GM19468 (cell line): ENCODE results near the gene TPRG1.

Experiments used
- ATAC-seq: cut with Tn5 transposase; IDR thresholded peaks from one replicate; pipeline ENCODE4 v1.9.1; 2021; ENCODE audit warnings: mild to moderate bottlenecking, moderate library complexity, moderate number of reproducible peaks; ENCODE audit not compliant: unreplicated experiment; ENCODE audit errors: extremely low read depth

Gene TPRG1

DNA sequence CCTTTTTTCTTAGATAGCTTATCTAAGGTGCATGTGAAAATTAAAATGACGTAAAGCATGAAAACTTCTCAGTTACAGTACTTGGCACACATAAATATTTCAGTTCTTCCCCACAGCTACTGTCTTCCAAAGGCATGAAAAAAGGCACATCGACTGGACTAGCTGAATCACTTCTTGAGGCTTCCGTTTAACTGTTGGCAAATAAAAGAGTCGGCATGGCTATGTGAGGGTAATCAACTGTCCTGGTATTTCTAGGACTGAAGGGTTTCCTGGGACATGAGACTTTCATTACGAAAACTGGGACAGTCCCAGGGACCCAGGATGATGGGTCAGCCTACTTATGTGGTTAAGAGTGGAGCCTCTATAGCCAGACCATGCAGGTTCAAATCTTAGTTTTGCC is 168.2 kb downstream of the TPRG1 start:
- ATAC-seq: no peak

DNA sequence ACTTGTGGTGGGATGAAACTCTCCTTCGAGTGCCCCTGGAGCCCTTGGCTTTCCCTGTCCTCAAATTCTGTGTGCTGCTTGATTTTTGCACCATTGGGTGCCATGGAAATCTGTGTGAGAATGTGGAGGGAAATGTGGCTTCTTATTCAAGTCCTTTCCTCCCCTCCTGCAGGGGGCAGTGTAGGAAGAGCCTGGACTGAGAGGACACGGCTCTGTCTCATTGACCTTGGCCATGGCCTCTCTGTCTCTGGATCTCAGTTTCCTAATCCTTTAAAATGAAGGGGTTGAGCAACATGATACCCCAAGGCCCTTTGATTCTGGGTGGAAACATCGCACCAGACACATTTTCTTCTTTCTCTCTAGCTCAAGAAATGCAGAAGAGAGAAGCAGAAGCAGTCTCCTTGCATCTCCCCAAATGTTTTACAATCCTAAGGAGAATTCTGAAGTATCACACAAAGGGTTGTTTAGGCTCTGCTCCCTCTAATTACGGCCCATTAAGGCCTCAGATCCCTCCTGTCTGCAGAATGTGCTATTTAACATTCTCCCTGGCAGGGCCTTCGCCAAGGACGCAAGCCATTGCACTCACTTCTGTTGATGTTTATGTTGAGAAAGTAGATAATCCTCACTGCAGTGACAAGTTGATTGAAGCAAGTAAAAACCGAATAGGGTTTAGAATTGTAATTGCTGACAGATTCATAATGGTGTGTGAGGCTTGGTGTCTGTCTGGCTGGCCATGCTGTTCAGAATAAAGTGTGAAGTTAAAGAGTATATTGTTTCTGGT is 169.1 kb downstream of the TPRG1 start:
- ATAC-seq: no peak

DNA sequence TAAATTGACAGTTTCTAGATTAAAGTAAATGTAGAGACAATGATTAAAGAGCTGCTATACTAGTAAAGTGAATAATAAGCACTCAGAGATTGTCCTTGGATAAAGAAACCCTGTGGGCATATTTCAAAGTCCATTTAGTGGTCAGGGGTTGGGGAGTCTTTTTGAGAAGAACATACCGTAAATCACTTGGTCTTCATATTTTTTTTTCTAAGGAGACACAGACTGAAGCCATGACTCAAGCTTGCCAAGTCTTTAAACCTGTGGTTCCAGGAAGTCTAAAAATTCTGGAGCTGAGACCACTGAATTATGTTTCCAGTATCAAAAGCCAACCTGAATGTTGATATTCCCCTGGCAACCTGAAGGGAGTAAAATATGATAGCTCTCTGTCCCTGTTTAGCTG is 171.0 kb downstream of the TPRG1 start:
- no peak for ATAC-seq

DNA sequence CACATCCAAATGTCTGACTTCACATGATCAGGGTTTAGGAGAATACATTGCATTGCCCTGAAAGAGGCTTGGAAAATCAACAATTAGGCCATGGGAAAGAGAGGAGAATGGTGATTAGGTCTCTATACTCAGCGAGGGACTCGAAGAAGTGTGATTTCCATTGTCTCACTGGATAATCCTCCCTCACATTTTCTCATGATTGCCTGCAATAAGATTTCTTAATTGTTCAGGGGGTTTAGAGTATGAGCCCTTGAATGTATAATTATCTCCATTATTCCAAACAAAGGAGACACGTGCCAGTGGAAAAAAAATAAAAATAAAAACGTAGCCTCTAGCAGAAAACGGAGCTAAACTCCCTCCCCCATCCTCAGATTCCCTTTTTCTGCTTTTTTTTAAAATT is 173.2 kb downstream of the TPRG1 start:
- no peak for ATAC-seq

DNA sequence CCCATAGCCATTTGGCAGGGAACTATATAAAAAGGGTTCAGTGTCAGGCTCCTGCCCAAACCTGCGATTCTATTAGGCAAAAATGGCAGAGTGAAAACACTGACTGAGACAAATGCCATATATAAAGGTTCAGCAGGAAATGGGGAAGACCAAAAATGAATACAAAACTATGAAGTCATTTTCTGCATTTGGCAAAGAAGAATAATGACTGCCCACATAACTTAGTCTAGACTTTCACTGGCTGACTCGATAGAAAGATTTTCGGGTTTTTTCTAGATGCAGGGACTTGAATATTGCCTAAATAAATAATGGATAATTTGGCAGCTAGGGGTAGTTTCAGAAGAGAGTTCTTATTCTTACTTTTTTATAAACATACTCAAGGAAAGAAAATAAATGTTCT is 178.0 kb downstream of the TPRG1 start:
- no peak for ATAC-seq

DNA sequence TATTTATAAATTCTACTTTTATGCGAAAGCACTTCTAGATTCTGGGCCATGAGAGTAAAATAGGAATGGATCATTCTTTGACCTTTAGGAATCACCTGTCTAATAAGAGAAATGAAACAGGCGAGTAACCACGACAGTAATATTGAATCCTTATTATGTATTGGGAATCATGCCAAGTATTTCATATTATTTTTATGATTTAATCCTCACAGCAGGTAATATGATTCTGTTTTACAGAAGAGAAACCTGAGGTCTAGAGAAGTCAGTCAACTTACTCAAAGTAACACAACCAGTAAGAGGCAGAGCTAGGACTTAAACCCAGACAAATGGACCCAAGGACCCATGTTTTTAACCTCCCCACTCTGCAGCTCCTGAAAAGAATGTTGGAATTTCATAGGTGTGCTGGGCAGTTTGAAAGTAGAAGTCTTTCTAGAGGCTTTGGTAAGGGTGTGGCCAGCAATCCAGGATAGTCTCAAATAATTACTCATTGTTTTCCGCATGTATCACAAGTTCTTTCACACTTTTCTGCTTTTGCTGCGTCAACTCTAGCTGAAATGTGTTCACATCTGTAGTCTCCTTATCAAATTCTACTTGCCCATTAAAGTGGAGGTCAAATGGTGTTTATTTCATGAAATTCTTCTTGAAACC is 181.7 kb downstream of the TPRG1 start:
- ATAC-seq: no peak

DNA sequence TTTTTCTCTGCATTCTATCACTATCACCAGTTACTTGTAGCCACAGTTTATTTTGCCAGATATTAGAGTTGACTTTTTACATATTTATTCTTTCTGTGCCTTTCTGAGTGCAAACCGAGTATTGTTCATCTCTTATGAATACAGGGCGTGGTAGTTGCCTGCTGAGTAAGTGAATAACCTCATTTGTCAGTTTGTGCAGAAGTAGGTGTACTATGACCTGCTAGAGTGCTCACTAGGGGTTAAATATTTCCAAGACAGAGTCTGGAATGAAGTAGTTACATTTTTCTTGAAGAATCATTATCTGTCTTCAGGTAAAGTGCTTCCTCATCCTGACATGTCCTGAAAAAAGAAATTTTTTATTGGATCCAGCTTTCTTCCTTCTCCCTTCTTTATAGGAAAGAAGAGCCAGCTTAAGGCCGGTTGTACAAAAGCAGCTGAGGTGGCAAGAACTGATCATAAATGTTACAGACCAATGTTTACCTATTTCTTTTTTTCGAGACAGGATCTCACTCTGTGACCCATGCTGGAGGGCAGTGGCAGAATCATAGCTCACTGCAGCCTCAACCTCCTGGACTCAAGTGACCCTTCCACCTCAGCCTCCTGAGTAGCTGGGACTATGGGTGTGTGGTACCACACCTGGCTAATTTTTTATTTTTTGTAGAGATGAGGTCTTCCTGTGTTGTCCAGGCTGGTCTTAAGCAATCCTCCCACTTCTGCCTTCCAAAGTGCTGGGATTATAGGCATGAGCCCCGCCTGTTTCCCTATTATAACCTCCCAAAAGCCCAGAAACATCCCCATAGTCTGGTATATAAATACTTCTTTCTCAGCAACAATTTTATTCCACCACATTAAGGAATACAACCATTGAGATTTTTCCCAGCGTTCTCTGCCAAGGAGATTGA is 182.5 kb downstream of the TPRG1 start:
- no peak for ATAC-seq

DNA sequence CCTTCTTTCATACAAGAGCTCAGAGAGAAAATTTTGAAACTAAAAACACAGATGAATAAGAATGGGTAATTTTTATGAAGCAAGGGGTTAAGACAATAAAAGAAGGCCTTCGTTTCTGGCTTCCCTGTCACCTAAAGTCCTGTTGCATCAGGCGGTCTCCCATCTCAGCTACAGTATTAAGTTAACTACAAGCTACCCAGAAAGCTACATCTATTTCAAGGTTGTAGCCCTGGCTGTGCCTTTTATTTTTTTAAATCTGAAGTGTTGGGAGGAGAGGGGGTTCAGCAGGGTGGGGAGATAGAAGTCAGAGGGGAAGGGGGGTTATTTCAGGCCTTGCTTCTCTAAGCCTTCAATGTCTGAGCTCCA is 183.3 kb downstream of the TPRG1 start:
- ATAC-seq: no peak

DNA sequence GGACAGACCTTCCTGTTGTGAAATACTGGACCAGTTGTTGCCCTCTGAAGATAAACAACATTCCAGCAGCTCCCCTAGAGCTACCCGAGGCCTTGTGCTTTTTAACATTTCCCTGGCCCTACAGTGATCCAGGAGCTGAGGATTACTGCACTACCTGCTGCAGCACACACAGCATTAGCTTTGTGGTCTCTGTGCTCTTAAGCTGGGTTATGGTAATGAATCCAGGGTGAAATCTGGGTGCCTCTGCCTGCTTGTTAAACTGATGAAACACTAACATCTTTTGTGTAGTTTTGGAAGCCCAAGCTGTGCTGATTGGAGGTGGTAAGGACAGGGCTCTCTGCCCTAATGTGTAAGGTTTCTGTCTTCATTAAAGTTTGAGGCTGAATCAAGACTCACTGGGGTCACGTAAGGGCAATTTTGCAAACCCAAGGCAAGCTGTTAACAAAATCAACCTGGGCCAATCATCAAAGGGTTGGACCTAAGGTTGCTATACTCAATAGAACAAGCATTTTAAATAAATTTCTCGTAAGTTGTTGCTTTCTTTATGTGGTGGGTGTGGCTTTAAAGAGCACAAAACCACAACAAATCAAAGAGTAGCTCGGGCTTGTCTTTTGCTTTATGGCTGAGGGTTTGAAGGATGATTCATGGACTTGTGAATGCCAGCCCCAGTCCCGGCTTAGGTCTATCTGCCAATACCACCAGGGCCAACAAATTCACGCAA is 183.9 kb downstream of the TPRG1 start:
- no peak for ATAC-seq

DNA sequence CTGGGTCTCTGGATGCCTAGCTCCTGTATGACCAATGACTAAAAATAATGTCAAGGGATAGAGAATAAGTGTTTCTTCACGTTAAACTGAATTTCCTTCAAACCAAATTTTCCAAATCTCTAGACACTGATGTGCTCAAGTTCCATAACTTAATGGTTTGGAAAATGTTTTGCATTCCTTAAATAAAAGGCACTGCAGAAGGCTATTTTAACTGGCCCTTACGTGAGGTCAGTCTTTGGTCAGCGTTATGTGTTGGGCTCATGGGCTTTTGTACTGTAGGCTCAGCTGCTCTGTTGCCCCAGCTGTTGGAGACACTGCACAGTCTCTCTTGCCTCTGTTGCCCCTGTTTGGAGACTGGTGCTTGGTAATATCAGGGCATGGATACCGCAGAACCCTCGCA is 188.5 kb downstream of the TPRG1 start:
- no peak for ATAC-seq

DNA sequence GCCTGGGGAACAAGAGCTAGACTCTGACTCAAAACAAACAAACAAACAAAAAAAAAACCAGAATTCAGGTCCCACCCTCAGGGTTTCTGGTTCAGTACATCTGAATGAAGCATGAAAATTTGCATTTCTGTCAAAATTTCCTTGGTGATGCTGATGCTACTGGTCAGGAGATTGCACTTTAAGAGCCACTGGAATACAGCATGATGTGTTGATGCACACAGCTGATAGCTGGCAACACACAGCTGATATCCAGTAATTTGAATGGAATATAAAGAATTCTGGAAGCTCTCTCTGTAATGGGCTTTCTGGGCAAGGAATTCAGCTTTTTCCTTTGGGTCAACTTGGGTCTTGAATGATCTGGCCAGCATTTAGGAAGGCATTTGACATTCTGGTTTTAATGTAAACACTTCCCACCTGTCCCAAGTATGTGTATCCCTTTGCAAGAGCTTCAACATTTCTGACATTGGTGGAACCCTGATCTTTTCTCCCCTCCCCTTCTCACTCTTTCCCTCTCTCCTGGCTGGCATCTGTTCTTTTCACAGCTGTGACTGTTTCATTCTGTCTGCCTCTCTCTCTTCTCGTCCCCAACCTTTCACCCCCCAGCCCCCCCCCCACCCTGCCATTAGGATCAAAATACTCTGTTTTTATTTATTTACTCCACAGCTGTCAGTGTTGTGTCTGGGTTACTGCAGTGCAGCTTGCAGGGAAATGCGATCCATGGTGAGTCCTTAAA is 189.5 kb downstream of the TPRG1 start:
- no peak for ATAC-seq

DNA sequence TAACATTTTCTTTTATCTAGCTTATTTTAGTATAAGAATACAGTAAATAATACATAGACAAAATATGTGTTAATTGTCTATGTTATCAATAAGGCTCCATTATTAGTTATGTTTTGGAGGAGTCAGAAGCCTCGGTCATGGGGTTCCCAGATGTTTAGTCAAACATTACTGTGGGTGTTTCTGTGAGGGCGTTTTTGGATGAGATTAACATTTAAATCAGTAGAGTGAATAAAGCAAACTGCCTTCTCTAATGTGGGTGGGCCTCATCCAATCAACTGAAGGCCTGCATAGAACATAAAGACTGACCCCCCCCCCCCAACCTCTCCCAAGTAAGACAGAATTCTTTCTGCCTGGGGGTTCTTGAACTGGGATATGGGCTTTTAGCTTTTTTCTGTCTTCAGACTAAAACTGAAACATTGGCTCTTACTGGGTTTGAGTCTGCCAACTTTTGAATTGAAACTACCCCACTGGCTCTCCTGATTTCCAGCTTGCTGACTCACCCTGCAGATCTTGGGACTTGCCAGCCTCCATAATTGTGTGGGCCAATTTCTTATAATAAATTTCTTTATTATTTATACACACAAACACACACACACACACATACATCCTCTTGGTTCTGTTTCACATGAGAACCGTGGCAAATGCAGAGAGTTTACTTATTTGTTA is 192.0 kb downstream of the TPRG1 start:
- ATAC-seq: no peak

DNA sequence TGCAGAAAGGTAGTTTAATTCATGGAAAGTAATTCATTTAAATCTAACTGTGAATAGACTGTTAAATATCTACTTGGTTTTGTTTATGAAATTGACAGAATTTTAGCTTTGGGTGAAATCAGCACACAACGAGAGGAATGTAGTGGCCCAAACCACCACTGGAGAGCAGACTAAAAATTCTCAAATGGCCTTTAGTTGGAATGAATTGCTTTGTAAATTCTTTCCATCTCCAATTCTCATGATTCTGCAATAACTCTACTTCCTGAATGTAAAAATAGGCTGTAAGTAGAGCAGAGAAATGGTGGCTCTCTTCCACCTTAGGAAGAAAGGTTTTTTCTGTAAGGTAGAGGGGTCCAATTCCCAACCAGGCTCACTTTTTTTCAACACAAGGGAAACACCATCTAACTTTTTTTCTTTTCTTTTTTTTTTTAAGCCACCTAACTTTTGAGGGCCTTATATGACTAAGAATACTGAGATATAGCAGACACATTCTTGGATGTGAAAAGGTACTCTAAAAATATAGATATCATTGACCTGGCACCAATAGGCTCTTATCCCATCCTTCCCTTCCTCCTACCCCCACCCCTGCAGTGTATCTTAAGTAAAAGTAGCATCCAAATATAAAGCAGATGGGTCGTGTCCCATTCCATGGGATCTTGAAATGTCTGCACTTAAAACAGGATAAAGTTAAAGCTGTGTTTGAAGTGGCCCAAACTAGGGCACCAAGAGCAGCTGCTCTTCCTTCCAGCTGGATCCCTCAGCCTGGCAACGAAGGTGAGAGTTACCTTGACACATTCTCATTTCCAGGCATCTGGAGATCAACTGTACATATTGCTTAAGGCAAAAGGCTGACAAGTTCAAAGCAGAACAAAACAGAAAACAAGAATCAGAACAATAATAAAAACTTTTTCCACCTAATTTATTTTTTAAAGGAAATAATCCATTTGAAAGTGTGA is 194.1 kb downstream of the TPRG1 start:
- no peak for ATAC-seq

DNA sequence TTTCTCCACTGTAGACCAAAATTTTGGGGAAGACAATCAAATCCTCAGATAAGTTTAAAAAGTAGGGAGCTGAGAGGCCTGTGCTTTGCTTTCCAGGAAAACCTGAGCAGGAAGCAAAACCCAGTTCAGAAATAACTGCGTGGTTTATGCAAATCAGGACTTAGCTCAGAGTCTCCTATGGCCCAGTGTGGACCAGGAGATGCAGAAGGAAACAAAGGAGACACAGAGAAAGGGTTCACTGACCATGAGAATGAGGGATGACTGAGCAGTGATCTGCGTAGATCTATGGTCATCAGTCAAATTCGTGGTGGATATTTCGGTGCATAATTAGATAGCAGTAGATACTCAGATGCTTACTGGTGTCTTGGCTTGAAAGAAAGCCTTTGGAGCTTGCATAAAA is 196.6 kb downstream of the TPRG1 start:
- ATAC-seq: no peak

DNA sequence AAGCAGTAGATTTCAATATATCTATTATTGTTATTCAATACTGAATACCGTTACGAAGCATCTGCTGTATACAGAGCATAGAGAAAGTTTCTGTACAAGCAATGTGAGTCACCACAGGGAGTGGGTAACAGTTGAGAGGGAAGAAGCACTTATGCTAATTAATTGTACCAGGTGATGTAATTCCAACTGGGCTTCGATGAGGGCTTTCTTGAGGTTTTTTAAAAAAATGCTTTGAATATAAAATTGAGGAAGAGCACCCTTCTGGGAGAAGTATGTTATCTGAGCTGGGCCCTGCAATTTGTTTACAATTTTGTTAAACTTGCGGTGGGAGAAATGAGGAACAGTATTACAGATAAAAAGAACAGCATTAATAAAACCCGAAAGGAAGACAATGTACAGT is 197.9 kb downstream of the TPRG1 start:
- no peak for ATAC-seq

DNA sequence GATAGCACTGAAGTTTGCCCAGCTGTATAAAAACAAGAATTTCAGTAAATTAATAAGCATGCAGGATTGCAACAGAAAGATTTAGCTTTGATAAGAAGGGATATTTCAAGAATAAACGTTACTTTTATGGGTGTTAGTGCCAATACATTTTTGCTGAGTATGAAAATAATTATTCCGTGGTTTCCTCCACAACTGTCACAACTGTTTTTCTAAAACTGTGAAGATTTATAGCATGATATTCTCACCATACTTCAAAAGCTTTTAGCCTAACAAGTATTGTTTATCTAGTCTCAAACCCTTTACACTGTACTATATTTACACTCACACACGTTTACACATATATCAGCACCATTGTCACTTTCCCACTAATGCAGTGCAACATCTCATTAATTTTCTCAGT is 200.5 kb downstream of the TPRG1 start:
- ATAC-seq: no peak
